Stimulated activated naive CD4-positive, alpha-beta T cell (primary cell): ENCODE results near the gene IFT27.
"Not testable (repeated sequence)": the region's sequence is repeated elsewhere in the genome, so short reads cannot be mapped to it uniquely, and the experiment has no call there.

ENCODE experiments used
- DNase-seq, 6 experiments: peaks; one replicate each; lab custom pipeline; 2025; lab: John Stamatoyannopoulos, UW

The IFT27 gene

GRCh38 chr22:36765131-36765942 lies 10.6 kb downstream of the IFT27 start:
- DNase-seq: no peak

- DNase-seq: no peak
Measured at GRCh38 chr22:36764641-36765040, 11.3 kb downstream of the IFT27 start.

- no peak for DNase-seq
Measured at GRCh38 chr22:36764060-36764459, 11.9 kb downstream of the IFT27 start.

- no peak for DNase-seq
Measured at GRCh38 chr22:36763576-36763975, 12.3 kb downstream of the IFT27 start.

- no peak for DNase-seq
Measured at GRCh38 chr22:36762687-36763260, 13.1 kb downstream of the IFT27 start.

- DNase-seq: no peak
Measured at GRCh38 chr22:36761553-36762240, 14.2 kb downstream of the IFT27 start.

GRCh38 chr22:36760786-36761185 lies 15.1 kb downstream of the IFT27 start:
- DNase-seq: no peak

GRCh38 chr22:36759481-36760159 lies 16.3 kb downstream of the IFT27 start:
- DNase-seq: no peak

- DNase-seq: no peak
Measured at GRCh38 chr22:36758792-36759271, 17.1 kb downstream of the IFT27 start.

GRCh38 chr22:36757668-36758211 lies 18.2 kb downstream of the IFT27 start:
- DNase-seq: peak; percentile 15 to 65 (median 56)

GRCh38 chr22:36756746-36757655 lies 18.9 kb downstream of the IFT27 start:
- DNase-seq: no peak

- no peak for DNase-seq
Measured at GRCh38 chr22:36756031-36756430, 19.9 kb downstream of the IFT27 start.

GRCh38 chr22:36755316-36755715 lies 20.6 kb downstream of the IFT27 start:
- no peak for DNase-seq

- DNase-seq: not testable (repeated sequence)
Measured at GRCh38 chr22:36754881-36755280, 21.0 kb downstream of the IFT27 start.

- DNase-seq: no peak
Measured at GRCh38 chr22:36753916-36754315, 22.0 kb downstream of the IFT27 start.

- DNase-seq: no peak
Measured at GRCh38 chr22:36753120-36753802, 22.7 kb downstream of the IFT27 start.

GRCh38 chr22:36746375-36746970 lies 29.4 kb downstream of the IFT27 start:
- DNase-seq: no peak

GRCh38 chr22:36745301-36745995 lies 30.5 kb downstream of the IFT27 start:
- DNase-seq: no peak

- no peak for DNase-seq
Measured at GRCh38 chr22:36744791-36745190, 31.1 kb downstream of the IFT27 start.
